ENCODE data around the gene TMEM11.

GRCh38 chr17:21162394-21162775 is 51.6 kb downstream of the TMEM11 start:
- no peak for TF ChIP-seq CTCF (IDR thresholded peaks at IDR 0.05)
- TF ChIP-seq EZH2 (IDR thresholded peaks at IDR 0.05; ENCODE audit: borderline replicate concordance, insufficient read depth, low read depth, low read length, poor library complexity, severe bottlenecking), result no peak
